Neural progenitor cell (in vitro differentiated cells): Measurements from ENCODE around the gene APOC4.

Experiments
- CTCF ChIP-seq: fragments of 200-600 bp; sonication (generic); IDR thresholded peaks from 2 replicates; pipeline ENCODE4 v1.5.1; 2017; ENCODE audit warnings: antibody characterized with exemption, mild to moderate bottlenecking
- EZH2 ChIP-seq: fragments of 200-600 bp; sonication (generic); IDR thresholded peaks from 2 replicates; pipeline ENCODE4 v1.6.1; 2017; ENCODE audit warnings: antibody characterized with exemption, mild to moderate bottlenecking, moderate library complexity
- EZH2phosphoT487 ChIP-seq: fragments of 200-600 bp; sonication (generic); IDR thresholded peaks from 2 replicates; pipeline ENCODE4 v1.6.1; 2017; ENCODE audit warnings: antibody characterized with exemption

- TF ChIP-seq EZH2 (no peak), CTCF (no peak), EZH2phosphoT487 (no peak)
Observed at GRCh38 chr19:44947041-44947581, 5.1 kb downstream of the APOC4 start.
